GM23248 (cell line): ENCODE results near the gene COBLL1. TPM values are rescaled to one million over a fixed set of nuclear protein-coding genes. Genes with fewer than 3 reads are reported as not detected.
A peak's percentile ranks its signal among the peaks of the same experiment; 100 is the strongest.

Experiments used
- DNase-seq: peaks from one replicate; pipeline ENCODE4 v3.0.0-alpha.2; 2015
- H2AFZ ChIP-seq: fragments of 200-600 bp; sonication (generic); 2 replicates; pipeline ENCODE4 v1.6.1; 2016; ENCODE audit warnings: antibody characterized with exemption
- H3F3A ChIP-seq: fragments of 200-600 bp; sonication (generic); 2 replicates; pipeline ENCODE4 v1.6.1; 2016; ENCODE audit warnings: mild to moderate bottlenecking, antibody characterized with exemption, mixed run types; ENCODE audit not compliant: insufficient read depth
- H3K27ac ChIP-seq: fragments of 200-600 bp; sonication (generic); 2 replicates; pipeline ENCODE4 v1.5.1; 2016; ENCODE audit warnings: mild to moderate bottlenecking
- H3K27me3 ChIP-seq: fragments of 200-600 bp; sonication (generic); replicated peaks from 2 replicates; pipeline ENCODE4 v1.6.1; 2016; ENCODE audit warnings: mild to moderate bottlenecking; ENCODE audit not compliant: insufficient read depth
- H3K36me3 ChIP-seq: fragments of 200-600 bp; sonication (generic); 2 replicates; pipeline ENCODE4 v1.6.1; 2016; ENCODE audit warnings: low read depth, mild to moderate bottlenecking
- H3K4me1 ChIP-seq: fragments of 200-600 bp; sonication (generic); 2 replicates; pipeline ENCODE4 v1.6.1; 2016; ENCODE audit warnings: mild to moderate bottlenecking; ENCODE audit not compliant: insufficient read depth
- H3K4me2 ChIP-seq: fragments of 200-600 bp; sonication (generic); one replicate; pipeline ENCODE4 v1.6.1; 2016; ENCODE audit warnings: mild to moderate bottlenecking; ENCODE audit not compliant: unreplicated experiment
- H3K4me3 ChIP-seq: fragments of 200-600 bp; sonication (generic); 2 replicates; pipeline ENCODE4 v1.5.1; 2016; ENCODE audit warnings: mild to moderate bottlenecking
- H3K79me2 ChIP-seq: fragments of 200-600 bp; sonication (generic); 2 replicates; pipeline ENCODE4 v1.6.1; 2016; ENCODE audit warnings: mild to moderate bottlenecking; ENCODE audit not compliant: insufficient read depth
- H3K9ac ChIP-seq: fragments of 200-600 bp; sonication (generic); 2 replicates; pipeline ENCODE4 v1.6.1; 2016; ENCODE audit warnings: mild to moderate bottlenecking
- H3K9me2 ChIP-seq: fragments of 200-600 bp; sonication (generic); 2 replicates; pipeline ENCODE4 v1.6.1; 2016; ENCODE audit warnings: mixed run types, mild to moderate bottlenecking, moderate library complexity; ENCODE audit not compliant: insufficient read depth
- H3K9me3 ChIP-seq: fragments of 200-600 bp; sonication (generic); one replicate; pipeline ENCODE4 v1.6.1; 2017; ENCODE audit warnings: low read depth
- H4K20me1 ChIP-seq: fragments of 200-600 bp; sonication (generic); 2 replicates; pipeline ENCODE4 v1.6.0; 2016; ENCODE audit not compliant: insufficient read depth
- EZH2 ChIP-seq: fragments of 200-600 bp; sonication (generic); IDR thresholded peaks from 2 replicates; pipeline ENCODE4 v1.6.1; 2018; ENCODE audit warnings: antibody characterized with exemption, mild to moderate bottlenecking; ENCODE audit not compliant: insufficient read depth, poor library complexity, severe bottlenecking
- EZH2phosphoT487 ChIP-seq: fragments of 200-600 bp; sonication (generic); IDR thresholded peaks from 2 replicates; pipeline ENCODE4 v1.6.1; 2018; ENCODE audit warnings: antibody characterized with exemption, moderate library complexity, mild to moderate bottlenecking, low read depth; ENCODE audit not compliant: insufficient read depth
- WGBS, 2 experiments: methylation state at CpG; one replicate each; pipeline ENCODE4 v1.1.6; 2015 to 2017; ENCODE audit warnings: low lambda C conversion rate in 2 of 2, low coverage in 1 of 2; ENCODE audit errors: missing lambda C conversion rate in 2 of 2; 5-methylcytosine and 5-hydroxymethylcytosine counted together
- in situ Hi-C: fragments of 300-500 bp; cut with MboI; formaldehyde crosslinking; loops from 2 replicates; pipeline ENCODE4 v1.15.0; 2020
- polyA plus RNA-seq: library from polyadenylated mRNA; unstranded; fragments of >200 nt; fragmentation: Nextera tagmentation; extraction: Ambion mirVana; gene quantifications from 2 replicates; pipeline ENCODE4 v1.2.1, GENCODE V29; 2016
- total RNA-seq: library from RNA; depleted of rRNA; stranded (reverse); fragments of >200 nt; shearing (Covaris generic); gene quantifications from 2 replicates; pipeline ENCODE4 v1.2.3, GENCODE V29; 2014

COBLL1 gene
- total and polyA plus RNA-seq, 2 experiments from 2014 or later, result 1.8 to 2.2 TPM

DNA sequence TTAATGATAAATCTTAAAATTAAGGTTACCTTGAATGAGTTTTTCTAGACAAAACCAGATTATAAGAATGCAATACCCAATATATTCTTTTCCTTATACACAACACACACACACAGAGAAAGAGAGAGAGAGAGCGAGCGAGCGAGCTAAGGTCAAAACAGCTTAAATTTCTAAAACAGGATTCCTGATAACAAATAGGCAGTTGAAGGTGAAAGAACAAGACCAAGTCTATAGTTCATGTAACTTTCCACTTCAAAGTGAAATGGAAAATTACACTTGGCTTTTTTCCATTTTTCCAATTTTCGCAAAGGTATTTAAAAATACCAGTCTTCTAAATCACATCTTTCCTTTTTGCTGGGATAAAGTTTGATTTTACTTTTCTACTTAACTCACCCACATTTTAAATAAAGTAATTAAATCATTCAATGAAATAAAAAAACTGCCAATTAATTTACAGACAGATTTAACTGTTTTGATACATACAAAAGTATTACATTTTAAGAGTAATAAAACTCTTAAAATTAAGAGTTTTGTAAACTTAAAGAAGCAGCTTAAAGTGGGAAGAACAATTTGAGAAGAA is 98.8 kb downstream of the COBLL1 start:
- H3K4me1 ChIP-seq, result peaks cover 10% of the 10 kb centered on the region
- no peak overlapping the region for H3K4me3 ChIP-seq
- no peak overlapping the region for H3K9ac ChIP-seq
- no peak for DNase-seq
- no peaks in the 10 kb centered on the region for H3K9me2 ChIP-seq
- H3K79me2 ChIP-seq, result no peaks in the 10 kb centered on the region
- H4K20me1 ChIP-seq, result no peaks in the 10 kb centered on the region
- TF ChIP-seq EZH2 (no peak), EZH2phosphoT487 (no peak)
- in situ Hi-C loops, result loop anchor here (25.0 kb wide), 1 partner anchor 169 kb away; no protein-coding TSS in a partner anchor
- no peaks in the 10 kb centered on the region for H3F3A ChIP-seq
- 98 to 99% methylated on average over 4 of the region's 4 CpGs for WGBS, 2 experiments
- no peaks in the 10 kb centered on the region for H3K36me3 ChIP-seq
- H3K27ac ChIP-seq, result no peak overlapping the region
- no peak overlapping the region for H3K4me2 ChIP-seq
- H2AFZ ChIP-seq, result no peak overlapping the region
- H3K9me3 ChIP-seq, result no peaks in the 10 kb centered on the region
- no peaks in the 10 kb centered on the region for H3K27me3 ChIP-seq

DNA sequence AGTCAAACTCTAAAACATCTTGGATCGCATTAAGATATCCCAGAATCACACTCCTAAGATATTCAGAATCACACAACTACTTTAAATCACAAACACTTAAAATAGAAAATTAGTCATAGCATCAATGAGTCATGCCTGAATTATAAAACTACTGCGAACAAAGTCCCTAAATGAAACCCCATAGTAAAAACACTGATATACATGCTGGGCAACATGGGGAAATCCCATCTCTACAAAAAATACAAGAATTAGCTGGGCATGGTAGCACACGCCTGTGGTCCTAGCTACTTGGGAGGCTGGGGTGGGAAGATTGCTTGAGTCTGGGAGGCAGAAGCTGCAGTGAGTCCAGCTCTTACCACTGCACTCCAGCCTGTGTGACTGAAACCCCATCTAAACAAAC is 101.7 kb downstream of the COBLL1 start:
- H3F3A ChIP-seq, result no peaks in the 10 kb centered on the region
- DNase-seq, result peak; percentile 67
- H2AFZ ChIP-seq, result 0 out of 2 replicates have a peak overlapping the region, but pooled peaks have one; percentile 14
- H3K4me3 ChIP-seq, result no peak overlapping the region
- H3K9me2 ChIP-seq, result no peaks in the 10 kb centered on the region
- H3K27ac ChIP-seq, result no peak overlapping the region
- H3K27me3 ChIP-seq, result no peaks in the 10 kb centered on the region
- 5 to 14% methylated on average over 3 of the region's 3 CpGs for WGBS, 2 experiments
- H3K9me3 ChIP-seq, result no peaks in the 10 kb centered on the region
- no peaks in the 10 kb centered on the region for H4K20me1 ChIP-seq
- H3K79me2 ChIP-seq, result no peaks in the 10 kb centered on the region
- H3K4me1 ChIP-seq, result peaks cover 20% of the 10 kb centered on the region
- TF ChIP-seq EZH2phosphoT487 (no peak), EZH2 (no peak)
- in situ Hi-C loops, result loop anchor here (10.0 to 25.0 kb wide), 3 partner anchors 172 to 465 kb away; partner anchors contain the start of gene SCN3A
- no peak overlapping the region for H3K9ac ChIP-seq
- peak overlapping the region; percentile 51 for H3K4me2 ChIP-seq
- no peaks in the 10 kb centered on the region for H3K36me3 ChIP-seq

DNA sequence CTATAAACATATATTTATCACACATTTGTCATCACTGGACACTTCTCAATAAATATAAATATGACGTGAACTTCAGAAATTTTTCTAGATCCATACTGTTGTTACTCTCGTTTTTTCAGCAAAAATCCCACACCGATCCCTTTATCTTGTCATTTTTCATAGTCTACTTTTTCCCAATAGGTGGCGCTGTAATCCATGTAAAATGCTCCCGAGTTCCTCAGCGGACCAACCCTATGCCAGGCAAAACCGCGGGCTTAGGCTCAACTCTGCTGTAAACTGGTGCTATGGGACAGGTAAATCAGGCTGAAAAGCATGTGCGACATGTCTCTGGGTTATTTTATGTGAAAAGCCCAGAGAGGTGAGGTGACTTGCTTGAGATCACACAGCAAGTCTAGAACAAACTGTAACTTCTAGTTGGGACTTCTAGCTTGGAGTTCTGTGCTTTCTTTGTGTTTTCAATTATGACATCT is 104.0 kb downstream of the COBLL1 start:
- Histone ChIP-seq H2AFZ (peak overlapping the region; percentile 55), H3K9ac (no peak overlapping the region), H3K27me3 (no peaks in the 10 kb centered on the region), H3K9me3 (no peaks in the 10 kb centered on the region), H3K36me3 (no peaks in the 10 kb centered on the region), H3K4me2 (peak overlapping the region; percentile 60), H3K27ac (no peak overlapping the region), H3K4me3 (no peak overlapping the region; the same call in 1 of the 2 replicates), H3F3A (no peaks in the 10 kb centered on the region), H3K79me2 (no peaks in the 10 kb centered on the region), H3K4me1 (peaks cover 20% of the 10 kb centered on the region), H3K9me2 (no peaks in the 10 kb centered on the region), H4K20me1 (no peaks in the 10 kb centered on the region)
- DNase-seq, result peak; percentile 80
- no peak for TF ChIP-seq EZH2
- no peak for TF ChIP-seq EZH2phosphoT487
- in situ Hi-C loops, result loop anchor here (10.0 to 25.0 kb wide), 3 partner anchors 175 to 467 kb away; partner anchors contain the start of gene SCN3A
- 2 to 3% methylated on average over 9 of the region's 9 CpGs for WGBS, 2 experiments

DNA sequence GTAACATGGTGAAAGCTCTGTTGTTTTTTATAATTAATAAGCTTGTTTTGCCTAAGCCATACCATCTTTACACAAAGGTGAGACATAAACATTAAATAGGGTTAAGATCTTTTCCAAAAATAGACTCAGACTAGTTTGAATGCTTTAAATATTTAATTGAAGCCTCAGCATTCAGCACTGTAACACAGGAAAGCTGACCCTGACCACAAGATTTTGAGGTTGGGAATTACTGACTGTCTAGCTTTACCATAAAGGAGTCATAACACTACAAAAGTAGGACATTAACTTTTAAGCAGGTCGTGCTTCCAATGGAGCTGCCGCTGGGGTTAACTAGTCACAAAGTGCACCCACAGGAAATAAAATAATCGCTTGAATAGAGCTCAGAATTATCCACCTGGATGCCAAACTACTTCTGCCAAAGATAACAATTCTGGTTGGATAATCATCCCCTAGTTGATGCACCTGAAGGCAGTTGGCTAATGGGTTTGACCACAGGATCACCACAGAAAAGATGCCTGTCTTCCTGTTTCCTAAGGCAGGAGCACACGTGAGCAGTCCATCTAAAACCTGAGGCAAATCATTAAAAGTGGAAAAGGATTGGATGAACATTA is 106.2 kb downstream of the COBLL1 start:
- no peaks in the 10 kb centered on the region for H3K36me3 ChIP-seq
- peaks cover 20% of the 10 kb centered on the region for H3K4me1 ChIP-seq
- WGBS, 2 experiments, result 85% methylated on average over 4 of the region's 4 CpGs
- no peaks in the 10 kb centered on the region for H3K9me3 ChIP-seq
- H3K4me3 ChIP-seq, result no peak overlapping the region
- no peaks in the 10 kb centered on the region for H3K9me2 ChIP-seq
- TF ChIP-seq EZH2 (no peak), EZH2phosphoT487 (no peak)
- in situ Hi-C loops, result loop anchor here (10.0 to 25.0 kb wide), 3 partner anchors 177 to 469 kb away; partner anchors contain the start of gene SCN3A
- H3K27ac ChIP-seq, result no peak overlapping the region
- no peak overlapping the region for H2AFZ ChIP-seq
- no peaks in the 10 kb centered on the region for H4K20me1 ChIP-seq
- no peaks in the 10 kb centered on the region for H3K79me2 ChIP-seq
- no peak overlapping the region for H3K9ac ChIP-seq
- H3K27me3 ChIP-seq, result no peaks in the 10 kb centered on the region
- DNase-seq, result peak; percentile 10
- no peaks in the 10 kb centered on the region for H3F3A ChIP-seq
- H3K4me2 ChIP-seq, result no peak overlapping the region
